ENCODE measurements around the gene FICD. TPM values are rescaled to one million over a fixed set of nuclear protein-coding genes. Genes with fewer than 3 reads are reported as not detected.

The FICD gene
- total RNA-seq, 1 donor from 2014 or later = 30.8 TPM

DNA sequence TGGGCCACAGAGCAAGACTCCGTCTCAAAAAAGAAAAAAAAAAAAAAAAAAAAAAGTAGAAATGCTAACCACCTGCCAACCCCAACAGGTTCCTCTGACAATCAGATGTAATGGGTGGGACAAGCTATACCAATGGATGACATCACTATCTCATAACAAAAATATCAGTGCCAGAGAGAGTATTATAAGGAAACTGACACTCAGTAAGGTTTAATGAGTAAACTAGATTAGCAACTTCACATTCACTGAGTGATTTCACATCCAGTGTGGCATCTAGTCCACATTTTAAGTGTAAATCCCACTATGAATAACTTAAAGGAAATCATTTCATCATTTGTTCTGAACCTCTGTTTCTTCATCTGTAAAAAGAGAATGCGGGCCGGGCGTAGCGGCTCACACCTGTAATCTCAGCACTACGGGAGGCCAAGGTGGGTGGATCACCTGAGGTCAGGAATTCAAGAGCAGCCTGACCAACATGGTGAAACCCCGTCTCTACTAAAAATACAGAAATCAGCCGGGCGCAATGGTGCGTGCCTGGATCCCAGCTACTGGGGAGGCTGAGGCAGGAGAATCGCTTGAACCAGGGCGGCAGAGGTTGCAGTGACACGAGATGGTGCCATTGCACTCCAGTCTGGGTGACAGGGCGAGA lies 44.1 kb downstream of the FICD start:
- H3K36me3 ChIP-seq = peaks cover 2 to 11% of the 10 kb centered on the region in 2 donors
- peak overlapping the region; percentile 96 for H3K4me3 ChIP-seq
- no peaks in the 10 kb centered on the region for H3K9me3 ChIP-seq
- intact Hi-C loops (cut with DNase I) = no loop called here
- H3K4me1 ChIP-seq = peaks cover 7 to 28% of the 10 kb centered on the region in 2 donors
- H3K27ac ChIP-seq = no peak overlapping the region
- DNase-seq (ENCODE audit: low spot score in 2 of 2) = peak in 1 of 2 donors; percentile 55
- TF ChIP-seq, protein P1, sequence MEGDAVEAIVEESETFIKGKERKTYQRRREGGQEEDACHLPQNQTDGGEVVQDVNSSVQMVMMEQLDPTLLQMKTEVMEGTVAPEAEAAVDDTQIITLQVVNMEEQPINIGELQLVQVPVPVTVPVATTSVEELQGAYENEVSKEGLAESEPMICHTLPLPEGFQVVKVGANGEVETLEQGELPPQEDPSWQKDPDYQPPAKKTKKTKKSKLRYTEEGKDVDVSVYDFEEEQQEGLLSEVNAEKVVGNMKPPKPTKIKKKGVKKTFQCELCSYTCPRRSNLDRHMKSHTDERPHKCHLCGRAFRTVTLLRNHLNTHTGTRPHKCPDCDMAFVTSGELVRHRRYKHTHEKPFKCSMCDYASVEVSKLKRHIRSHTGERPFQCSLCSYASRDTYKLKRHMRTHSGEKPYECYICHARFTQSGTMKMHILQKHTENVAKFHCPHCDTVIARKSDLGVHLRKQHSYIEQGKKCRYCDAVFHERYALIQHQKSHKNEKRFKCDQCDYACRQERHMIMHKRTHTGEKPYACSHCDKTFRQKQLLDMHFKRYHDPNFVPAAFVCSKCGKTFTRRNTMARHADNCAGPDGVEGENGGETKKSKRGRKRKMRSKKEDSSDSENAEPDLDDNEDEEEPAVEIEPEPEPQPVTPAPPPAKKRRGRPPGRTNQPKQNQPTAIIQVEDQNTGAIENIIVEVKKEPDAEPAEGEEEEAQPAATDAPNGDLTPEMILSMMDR (IDR thresholded peaks at IDR 0.05) = no peak
- H3K27me3 ChIP-seq = no peaks in the 10 kb centered on the region

DNA sequence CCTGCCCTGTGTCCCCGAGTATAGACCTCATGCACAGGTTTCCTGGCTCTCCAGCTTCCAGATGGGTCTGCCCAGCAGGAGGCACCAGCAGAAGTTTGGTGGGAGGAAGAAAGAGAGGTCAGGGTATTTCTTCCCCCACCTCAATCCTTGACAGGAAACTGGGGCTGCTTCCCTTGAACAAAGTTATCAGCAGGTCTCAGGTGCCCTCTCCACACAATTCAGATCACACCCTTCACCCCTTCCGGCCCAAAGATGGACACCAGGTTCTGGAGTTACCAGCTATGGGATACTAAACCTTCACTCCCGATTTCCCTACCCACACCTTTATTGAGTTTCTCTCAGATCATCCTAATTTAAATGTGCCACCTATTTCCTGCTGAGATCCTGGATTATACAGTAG lies 44.7 kb downstream of the FICD start:
- no peaks in the 10 kb centered on the region for H3K9me3 ChIP-seq
- no peak overlapping the region for H3K27ac ChIP-seq
- no peaks in the 10 kb centered on the region for H3K27me3 ChIP-seq
- peak in 1 of 2 donors; percentile 31 for DNase-seq (ENCODE audit: low spot score in 2 of 2)
- H3K4me1 ChIP-seq = peaks cover 7 to 28% of the 10 kb centered on the region in 2 donors
- intact Hi-C loops (cut with DNase I) = loop anchor here (5.0 kb wide), 4 partner anchors 493 to 1438 kb away; partner anchors contain the start of genes ANKRD13A, GIT2, PRDM4 and USP30
- TF ChIP-seq, protein P1 (IDR thresholded peaks at IDR 0.05) = no peak
- peak overlapping the region; percentile 96 for H3K4me3 ChIP-seq
- H3K36me3 ChIP-seq = peaks cover 8 to 11% of the 10 kb centered on the region in 2 donors

DNA sequence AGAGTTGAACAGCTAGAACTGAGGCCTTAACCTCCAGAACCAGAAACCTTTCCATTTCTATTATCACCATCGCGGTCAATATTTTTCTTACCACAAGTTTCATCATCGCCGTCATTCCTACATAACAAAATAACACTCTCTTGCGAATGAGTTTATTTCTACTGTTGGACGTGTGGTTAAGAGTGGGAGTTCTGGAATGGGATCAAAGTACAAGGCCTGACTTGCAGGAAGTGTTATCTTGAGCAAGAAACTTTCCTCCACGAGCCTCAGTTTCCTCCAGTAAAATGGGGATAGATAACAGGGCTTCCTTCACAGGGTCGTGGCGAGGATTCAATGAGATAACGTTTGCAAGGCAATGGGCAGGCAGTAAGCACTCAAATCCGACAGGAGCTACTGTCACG lies 45.2 kb downstream of the FICD start:
- TF ChIP-seq, protein P1 (IDR thresholded peaks at IDR 0.05) = no peak
- peak overlapping the region; percentile 96 for H3K4me3 ChIP-seq
- intact Hi-C loops (cut with DNase I) = loop anchor here (5.0 kb wide), 4 partner anchors 492 to 1437 kb away; partner anchors contain the start of genes ANKRD13A, GIT2, PRDM4 and USP30
- H3K4me1 ChIP-seq = peaks cover 7 to 28% of the 10 kb centered on the region in 2 donors
- H3K27ac ChIP-seq = peak overlapping the region; percentile 78 to 90
- no peaks in the 10 kb centered on the region for H3K27me3 ChIP-seq
- peaks cover 11 to 17% of the 10 kb centered on the region in 2 donors for H3K36me3 ChIP-seq
- no peak for DNase-seq (ENCODE audit: low spot score in 2 of 2)
- no peaks in the 10 kb centered on the region for H3K9me3 ChIP-seq

DNA sequence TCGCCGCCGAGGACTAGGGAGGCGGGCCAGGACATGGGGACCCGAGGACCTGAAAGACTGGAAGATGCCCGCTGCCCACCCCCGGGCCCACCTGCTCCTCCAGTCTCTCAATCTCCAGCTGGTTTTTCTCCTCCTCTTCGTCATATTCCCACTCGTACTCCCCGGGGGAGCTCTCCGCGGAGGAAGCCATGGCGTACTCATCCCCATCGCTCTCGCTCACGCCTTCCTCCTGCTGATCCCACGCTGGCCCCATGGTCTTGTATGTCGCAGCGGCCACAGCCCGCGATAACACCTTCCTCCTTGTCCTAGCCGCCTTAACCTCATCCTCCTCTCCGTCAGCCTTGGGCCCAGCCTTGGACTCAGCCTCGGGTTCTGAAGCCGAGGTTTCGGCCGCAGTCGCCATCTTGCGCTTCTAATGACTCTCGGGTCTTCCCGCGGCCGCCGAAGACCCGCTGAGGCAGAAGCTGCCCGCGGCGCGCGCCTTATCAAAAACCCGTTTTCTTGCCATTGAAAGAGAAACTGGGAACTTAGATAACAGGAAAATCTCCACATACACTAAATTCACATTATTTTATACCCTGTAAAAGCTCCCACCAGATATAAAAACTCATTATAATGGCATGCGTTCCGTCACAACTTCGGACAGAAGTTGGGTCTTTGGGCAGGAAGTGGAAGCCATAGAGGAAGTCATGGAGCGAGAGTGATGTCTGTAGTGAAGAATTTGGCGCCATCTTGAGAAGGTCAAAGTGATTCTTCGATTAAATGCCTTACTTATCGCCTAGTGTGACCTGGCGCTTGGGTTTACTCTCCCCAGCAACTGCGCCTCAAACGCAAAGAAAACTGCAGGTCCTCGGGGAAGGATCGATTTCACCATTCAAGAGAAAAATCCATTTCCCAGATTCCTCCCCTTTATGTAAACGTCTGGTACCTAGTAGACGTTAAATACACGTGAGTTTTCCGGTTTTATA lies 46.0 kb downstream of the FICD start, which contains the start of gene SART3:
Gene SART3, minus strand, starts transcription at position 422 of the 968 bp plus-strand sequence. Its CDS starts 19 bp downstream, at position 403.
- peaks cover 11 to 24% of the 10 kb centered on the region in 2 donors for H3K36me3 ChIP-seq
- intact Hi-C loops (cut with DNase I) = loop anchor here (5.0 kb wide), 4 partner anchors 491 to 1436 kb away; partner anchors contain the start of genes ANKRD13A, GIT2, PRDM4 and USP30
- no peaks in the 10 kb centered on the region for H3K9me3 ChIP-seq
- peaks cover 7 to 35% of the 10 kb centered on the region in 2 donors for H3K4me1 ChIP-seq
- H3K27me3 ChIP-seq = no peaks in the 10 kb centered on the region
- TF ChIP-seq, protein P1 (IDR thresholded peaks at IDR 0.05) = no peak
- peak; percentile 29 to 82 for DNase-seq (ENCODE audit: low spot score in 2 of 2)
- peak within 1 kb of the TSS; percentile 78 to 90 for H3K27ac ChIP-seq
- H3K4me3 ChIP-seq = peak within 1 kb of the TSS; percentile 96

DNA sequence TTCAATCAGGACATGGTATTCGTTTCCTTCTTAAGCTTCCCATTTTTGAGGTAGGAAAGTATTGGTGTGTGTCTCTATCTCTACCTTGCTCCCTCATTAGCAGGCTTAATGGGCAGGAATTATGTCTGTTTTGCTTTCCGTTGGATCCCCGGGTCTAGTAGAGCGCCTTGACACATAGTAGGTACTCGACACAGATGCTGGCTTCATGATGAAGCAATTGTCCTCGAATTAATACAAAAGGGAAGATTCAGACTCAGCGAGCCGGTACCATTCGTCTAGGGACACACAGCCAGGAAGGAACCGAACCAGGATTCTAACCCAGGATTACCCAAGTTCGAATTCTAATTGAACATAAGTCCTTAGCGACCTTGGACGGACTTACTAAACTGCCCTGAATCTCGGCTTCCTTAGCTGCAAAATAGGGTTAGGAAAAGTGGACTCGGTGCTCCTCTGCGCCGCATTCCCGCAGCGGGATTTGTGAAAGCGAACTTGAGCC lies 46.8 kb downstream of the FICD start:
- Histone ChIP-seq H3K36me3 (peaks cover 18 to 33% of the 10 kb centered on the region in 2 donors), H3K27ac (peak overlapping the region; percentile 78 to 90)

More for the DNA sequence above, 46.8 kb downstream of the FICD start:
- DNase-seq (ENCODE audit: low spot score in 2 of 2) = no peak
- H3K4me1 ChIP-seq = peaks cover 7 to 38% of the 10 kb centered on the region in 2 donors
- intact Hi-C loops (cut with DNase I) = loop anchor here (1.0 to 5.0 kb wide), 11 partner anchors 47 to 1435 kb away; partner anchors contain the start of genes ALKBH2, ANKRD13A, FICD and GIT2
- H3K4me3 ChIP-seq = peak overlapping the region; percentile 96
- H3K9me3 ChIP-seq = no peaks in the 10 kb centered on the region
- TF ChIP-seq, protein P1 (IDR thresholded peaks at IDR 0.05) = no peak
- no peaks in the 10 kb centered on the region for H3K27me3 ChIP-seq

All from ascending aorta (tissue), 2 donors.